B cell (primary cell): ENCODE results near the gene MPPED2.

Source experiments
- EZH2 ChIP-seq: IDR thresholded peaks from 2 replicates; pipeline ENCODE4 v1.6.1; 2012; ENCODE audit warnings: borderline replicate concordance, low read depth, mild to moderate bottlenecking, moderate library complexity, low read length; ENCODE audit not compliant: insufficient read depth, poor library complexity, severe bottlenecking
- TF ChIP-seq, protein P1 (sequence below): fragments of 200-600 bp; IDR thresholded peaks from one replicate; pipeline ENCODE4 v1.8.0; 2022; ENCODE audit warnings: antibody characterized with exemption, mild to moderate bottlenecking

- TF ChIP-seq, protein P1, sequence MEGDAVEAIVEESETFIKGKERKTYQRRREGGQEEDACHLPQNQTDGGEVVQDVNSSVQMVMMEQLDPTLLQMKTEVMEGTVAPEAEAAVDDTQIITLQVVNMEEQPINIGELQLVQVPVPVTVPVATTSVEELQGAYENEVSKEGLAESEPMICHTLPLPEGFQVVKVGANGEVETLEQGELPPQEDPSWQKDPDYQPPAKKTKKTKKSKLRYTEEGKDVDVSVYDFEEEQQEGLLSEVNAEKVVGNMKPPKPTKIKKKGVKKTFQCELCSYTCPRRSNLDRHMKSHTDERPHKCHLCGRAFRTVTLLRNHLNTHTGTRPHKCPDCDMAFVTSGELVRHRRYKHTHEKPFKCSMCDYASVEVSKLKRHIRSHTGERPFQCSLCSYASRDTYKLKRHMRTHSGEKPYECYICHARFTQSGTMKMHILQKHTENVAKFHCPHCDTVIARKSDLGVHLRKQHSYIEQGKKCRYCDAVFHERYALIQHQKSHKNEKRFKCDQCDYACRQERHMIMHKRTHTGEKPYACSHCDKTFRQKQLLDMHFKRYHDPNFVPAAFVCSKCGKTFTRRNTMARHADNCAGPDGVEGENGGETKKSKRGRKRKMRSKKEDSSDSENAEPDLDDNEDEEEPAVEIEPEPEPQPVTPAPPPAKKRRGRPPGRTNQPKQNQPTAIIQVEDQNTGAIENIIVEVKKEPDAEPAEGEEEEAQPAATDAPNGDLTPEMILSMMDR: no peak
- TF ChIP-seq EZH2: no peak
These were observed 47.9 kb downstream of the MPPED2 start for GRCh38 chr11:30538251-30538650.
